Mucosa of stomach (tissue), 1 donor: ENCODE results near the gene CYP1B1.
"Not testable (repeated sequence)": the region's sequence is repeated elsewhere in the genome, so short reads cannot be mapped to it uniquely, and the experiment has no call there.

ENCODE experiments used
- H3K27me3 ChIP-seq: one replicate; pipeline ENCODE4 v1.7.0; 2013; ENCODE audit warnings: mild to moderate bottlenecking, low read length; ENCODE audit not compliant: control insufficient read depth, insufficient read depth
- H3K36me3 ChIP-seq: one replicate; pipeline ENCODE4 v1.7.0; 2013; ENCODE audit warnings: low read length; ENCODE audit not compliant: control insufficient read depth, insufficient read depth
- H3K4me1 ChIP-seq: one replicate; pipeline ENCODE4 v1.7.0; 2013; ENCODE audit warnings: mild to moderate bottlenecking, low read length; ENCODE audit not compliant: control insufficient read depth, insufficient read depth
- H3K4me3 ChIP-seq: one replicate; pipeline ENCODE4 v1.7.0; 2013; ENCODE audit warnings: low read length
- H3K9ac ChIP-seq: one replicate; pipeline ENCODE4 v1.7.0; 2013; ENCODE audit warnings: mild to moderate bottlenecking, low read length, moderate library complexity
- H3K9me3 ChIP-seq: one replicate; pipeline ENCODE4 v1.7.0; 2013; ENCODE audit warnings: mild to moderate bottlenecking, low read length, moderate library complexity; ENCODE audit not compliant: control insufficient read depth
- donor health status: Pancreatic carcinoma.

The CYP1B1 gene

GRCh38 chr2:38037325-38037724 is 38.6 kb downstream of the CYP1B1 start:
- H3K4me3 ChIP-seq: no peak overlapping the region
- no peaks in the 10 kb centered on the region for H3K9me3 ChIP-seq
- peaks cover 17% of the 10 kb centered on the region for H3K27me3 ChIP-seq
- H3K4me1 ChIP-seq: no peaks in the 10 kb centered on the region
- no peak overlapping the region for H3K9ac ChIP-seq
- H3K36me3 ChIP-seq: no peaks in the 10 kb centered on the region

- H3K9ac ChIP-seq: no peak overlapping the region
- no peaks in the 10 kb centered on the region for H3K36me3 ChIP-seq
- no peaks in the 10 kb centered on the region for H3K9me3 ChIP-seq
- no peaks in the 10 kb centered on the region for H3K4me1 ChIP-seq
- H3K4me3 ChIP-seq: no peak overlapping the region
- peaks cover 17% of the 10 kb centered on the region for H3K27me3 ChIP-seq
Observed at GRCh38 chr2:38035968-38036367, 40.0 kb downstream of the CYP1B1 start.

- no peaks in the 10 kb centered on the region for H3K4me1 ChIP-seq
- peaks cover 15% of the 10 kb centered on the region for H3K27me3 ChIP-seq
- H3K9me3 ChIP-seq: no peaks in the 10 kb centered on the region
- no peaks in the 10 kb centered on the region for H3K36me3 ChIP-seq
- H3K4me3 ChIP-seq: no peak overlapping the region
- no peak overlapping the region for H3K9ac ChIP-seq
Observed at GRCh38 chr2:38033646-38034045, 42.3 kb downstream of the CYP1B1 start.

- no peaks in the 10 kb centered on the region for H3K36me3 ChIP-seq
- H3K4me1 ChIP-seq: no peaks in the 10 kb centered on the region
- H3K4me3 ChIP-seq: no peak overlapping the region
- H3K9ac ChIP-seq: no peak overlapping the region
- H3K27me3 ChIP-seq: peaks cover 8% of the 10 kb centered on the region
- no peaks in the 10 kb centered on the region for H3K9me3 ChIP-seq
Observed at GRCh38 chr2:38032946-38033345, 43.0 kb downstream of the CYP1B1 start.

- Histone ChIP-seq H3K4me1 (no peaks in the 10 kb centered on the region), H3K27me3 (no peaks in the 10 kb centered on the region), H3K36me3 (no peaks in the 10 kb centered on the region), H3K9me3 (no peaks in the 10 kb centered on the region), H3K4me3 (no peak overlapping the region), H3K9ac (no peak overlapping the region)
Observed at GRCh38 chr2:38030635-38031355, 45.2 kb downstream of the CYP1B1 start.

GRCh38 chr2:38029512-38029911 is 46.4 kb downstream of the CYP1B1 start:
- H3K36me3 ChIP-seq: no peaks in the 10 kb centered on the region
- no peaks in the 10 kb centered on the region for H3K4me1 ChIP-seq
- no peak overlapping the region for H3K4me3 ChIP-seq
- no peak overlapping the region for H3K9ac ChIP-seq
- no peaks in the 10 kb centered on the region for H3K9me3 ChIP-seq
- no peaks in the 10 kb centered on the region for H3K27me3 ChIP-seq

- Histone ChIP-seq H3K36me3 (no peaks in the 10 kb centered on the region), H3K4me3 (no peak overlapping the region), H3K4me1 (no peaks in the 10 kb centered on the region), H3K9ac (no peak overlapping the region), H3K27me3 (no peaks in the 10 kb centered on the region), H3K9me3 (no peaks in the 10 kb centered on the region)
Observed at GRCh38 chr2:38028829-38029228, 47.1 kb downstream of the CYP1B1 start.

- H3K9ac ChIP-seq: no peak overlapping the region
- no peak overlapping the region for H3K4me3 ChIP-seq
- H3K9me3 ChIP-seq: no peaks in the 10 kb centered on the region
- no peaks in the 10 kb centered on the region for H3K4me1 ChIP-seq
- H3K27me3 ChIP-seq: no peaks in the 10 kb centered on the region
- no peaks in the 10 kb centered on the region for H3K36me3 ChIP-seq
Observed at GRCh38 chr2:38026846-38027245, 49.1 kb downstream of the CYP1B1 start.

GRCh38 chr2:38021589-38021988 is 54.4 kb downstream of the CYP1B1 start:
- Histone ChIP-seq H3K36me3 (no peaks in the 10 kb centered on the region), H3K4me1 (no peaks in the 10 kb centered on the region), H3K4me3 (no peak overlapping the region), H3K9ac (no peak overlapping the region), H3K9me3 (no peaks in the 10 kb centered on the region), H3K27me3 (no peaks in the 10 kb centered on the region)

GRCh38 chr2:38020359-38021069 is 55.4 kb downstream of the CYP1B1 start:
- H3K4me3 ChIP-seq, H3K9me3 ChIP-seq, H3K36me3 ChIP-seq: not testable (repeated sequence)

GRCh38 chr2:38017836-38018235 is 58.1 kb downstream of the CYP1B1 start:
- Histone ChIP-seq H3K9me3 (no peaks in the 10 kb centered on the region), H3K36me3 (no peaks in the 10 kb centered on the region)

More at GRCh38 chr2:38020359-38021069, 55.4 kb downstream of the CYP1B1 start:
- not testable (repeated sequence) for H3K27me3 ChIP-seq, H3K4me1 ChIP-seq, H3K9ac ChIP-seq

More at GRCh38 chr2:38017836-38018235, 58.1 kb downstream of the CYP1B1 start:
- Histone ChIP-seq H3K4me1 (no peaks in the 10 kb centered on the region), H3K4me3 (no peak overlapping the region), H3K27me3 (no peaks in the 10 kb centered on the region), H3K9ac (no peak overlapping the region)
